Measurements from ENCODE around the gene PDE8A. TPM values are rescaled to one million over a fixed set of nuclear protein-coding genes. Genes with fewer than 3 reads are reported as not detected.

Gene PDE8A
- total RNA-seq, 1 experiment from 2014 or later, result 12.5 TPM

GRCh38 chr15:85137489-85138168 lies 156.0 kb downstream of the PDE8A start:
- H3K36me3 ChIP-seq, result peaks cover 11% of the 10 kb centered on the region; the same call in 1 of the 2 replicates
- no peak for DNase-seq
- no peaks in the 10 kb centered on the region for H3K27me3 ChIP-seq

GRCh38 chr15:85139391-85139790 lies 157.7 kb downstream of the PDE8A start:
- H3K36me3 ChIP-seq, result peaks cover 11% of the 10 kb centered on the region; the same call in 1 of the 2 replicates
- H3K4me3 ChIP-seq, result no peak overlapping the region
- no peak for DNase-seq
- H3K27me3 ChIP-seq, result no peaks in the 10 kb centered on the region
- H3K9me3 ChIP-seq, result no peaks in the 10 kb centered on the region

More at GRCh38 chr15:85137489-85138168, 156.0 kb downstream of the PDE8A start:
- Histone ChIP-seq H3K9me3 (no peaks in the 10 kb centered on the region), H3K4me3 (no peak overlapping the region)

- H3K36me3 ChIP-seq, result peaks cover 11% of the 10 kb centered on the region; the same call in 1 of the 2 replicates
- no peak for DNase-seq
- H3K27me3 ChIP-seq, result no peaks in the 10 kb centered on the region
- no peaks in the 10 kb centered on the region for H3K9me3 ChIP-seq
- no peak overlapping the region for H3K4me3 ChIP-seq
Measured at GRCh38 chr15:85141726-85142125, 160.1 kb downstream of the PDE8A start.

- DNase-seq, result no peak
- Histone ChIP-seq H3K9me3 (no peaks in the 10 kb centered on the region), H3K4me3 (no peak overlapping the region), H3K27me3 (no peaks in the 10 kb centered on the region), H3K36me3 (peaks cover 11% of the 10 kb centered on the region; the same call in 1 of the 2 replicates)
Measured at GRCh38 chr15:85142312-85142711, 160.7 kb downstream of the PDE8A start.

GRCh38 chr15:85149465-85150129 lies 167.9 kb downstream of the PDE8A start:
- Histone ChIP-seq H3K36me3 (no peaks in the 10 kb centered on the region), H3K27me3 (peaks cover 2% of the 10 kb centered on the region), H3K9me3 (no peaks in the 10 kb centered on the region), H3K4me3 (no peak overlapping the region)
- DNase-seq, result no peak

- H3K36me3 ChIP-seq, result no peaks in the 10 kb centered on the region
- DNase-seq, result no peak
- no peak overlapping the region for H3K4me3 ChIP-seq
- no peaks in the 10 kb centered on the region for H3K9me3 ChIP-seq
- H3K27me3 ChIP-seq, result peaks cover 2% of the 10 kb centered on the region
Measured at GRCh38 chr15:85150130-85150480, 168.4 kb downstream of the PDE8A start.

- Histone ChIP-seq H3K27me3 (peaks cover 2% of the 10 kb centered on the region), H3K9me3 (no peaks in the 10 kb centered on the region), H3K36me3 (no peaks in the 10 kb centered on the region), H3K4me3 (no peak overlapping the region)
- no peak for DNase-seq
Measured at GRCh38 chr15:85151145-85151544, 169.5 kb downstream of the PDE8A start.

GRCh38 chr15:85151861-85152260 lies 170.2 kb downstream of the PDE8A start:
- Histone ChIP-seq H3K4me3 (no peak overlapping the region), H3K36me3 (no peaks in the 10 kb centered on the region), H3K27me3 (peaks cover 2% of the 10 kb centered on the region), H3K9me3 (no peaks in the 10 kb centered on the region)
- no peak for DNase-seq

- Histone ChIP-seq H3K36me3 (no peaks in the 10 kb centered on the region), H3K27me3 (peaks cover 2% of the 10 kb centered on the region), H3K9me3 (0 out of 2 replicates have a peak, but pooled peaks cover 2% of the 10 kb centered on the region), H3K4me3 (no peak overlapping the region)
- DNase-seq, result no peak
Measured at GRCh38 chr15:85154061-85154460, 172.4 kb downstream of the PDE8A start.

GRCh38 chr15:85155360-85155759 lies 173.7 kb downstream of the PDE8A start:
- H3K9me3 ChIP-seq, result 0 out of 2 replicates have a peak, but pooled peaks cover 2% of the 10 kb centered on the region
- H3K36me3 ChIP-seq, result no peaks in the 10 kb centered on the region
- H3K4me3 ChIP-seq, result no peak overlapping the region

GRCh38 chr15:85155857-85156256 lies 174.2 kb downstream of the PDE8A start:
- no peak for DNase-seq
- Histone ChIP-seq H3K36me3 (no peaks in the 10 kb centered on the region), H3K4me3 (no peak overlapping the region), H3K27me3 (peaks cover 2% of the 10 kb centered on the region; the same call in 1 of the 2 replicates), H3K9me3 (0 out of 2 replicates have a peak, but pooled peaks cover 2% of the 10 kb centered on the region)

More at GRCh38 chr15:85155360-85155759, 173.7 kb downstream of the PDE8A start:
- H3K27me3 ChIP-seq, result peaks cover 2% of the 10 kb centered on the region; the same call in 1 of the 2 replicates
- no peak for DNase-seq

GRCh38 chr15:85157344-85157743 lies 175.7 kb downstream of the PDE8A start:
- Histone ChIP-seq H3K27me3 (peaks cover 2% of the 10 kb centered on the region; the same call in 1 of the 2 replicates), H3K36me3 (no peaks in the 10 kb centered on the region), H3K4me3 (no peak overlapping the region), H3K9me3 (0 out of 2 replicates have a peak, but pooled peaks cover 2% of the 10 kb centered on the region)
- no peak for DNase-seq

GRCh38 chr15:85162237-85162636 lies 180.6 kb downstream of the PDE8A start:
- H3K27me3 ChIP-seq, result no peaks in the 10 kb centered on the region
- no peaks in the 10 kb centered on the region for H3K36me3 ChIP-seq
- no peak overlapping the region for H3K4me3 ChIP-seq
- H3K9me3 ChIP-seq, result peaks cover 5% of the 10 kb centered on the region; the same call in 1 of the 2 replicates
- DNase-seq, result no peak

GRCh38 chr15:85164841-85165466 lies 183.3 kb downstream of the PDE8A start:
- Histone ChIP-seq H3K27me3 (no peaks in the 10 kb centered on the region), H3K4me3 (no peak overlapping the region)
- no peak for DNase-seq

GRCh38 chr15:85167568-85167967 lies 185.9 kb downstream of the PDE8A start:
- DNase-seq, result no peak
- Histone ChIP-seq H3K4me3 (no peak overlapping the region), H3K27me3 (no peaks in the 10 kb centered on the region), H3K36me3 (no peaks in the 10 kb centered on the region), H3K9me3 (peaks cover 19% of the 10 kb centered on the region)

More at GRCh38 chr15:85164841-85165466, 183.3 kb downstream of the PDE8A start:
- H3K9me3 ChIP-seq, result peaks cover 4% of the 10 kb centered on the region
- no peaks in the 10 kb centered on the region for H3K36me3 ChIP-seq

- Histone ChIP-seq H3K27me3 (no peaks in the 10 kb centered on the region), H3K4me3 (no peak overlapping the region), H3K9me3 (peaks cover 26% of the 10 kb centered on the region), H3K36me3 (no peaks in the 10 kb centered on the region)
- no peak for DNase-seq
Measured at GRCh38 chr15:85168642-85169173, 187.1 kb downstream of the PDE8A start.

- Histone ChIP-seq H3K27me3 (no peaks in the 10 kb centered on the region), H3K36me3 (no peaks in the 10 kb centered on the region), H3K4me3 (no peak overlapping the region), H3K9me3 (peaks cover 24% of the 10 kb centered on the region)
- no peak for DNase-seq
Measured at GRCh38 chr15:85171736-85172135, 190.1 kb downstream of the PDE8A start.

All from MG63 (cell line).